ENCODE measurements around the gene NCKAP1.
"Not testable (repeated sequence)": the region's sequence is repeated elsewhere in the genome, so short reads cannot be mapped to it uniquely, and the experiment has no call there.

NCKAP1 gene, protein sequence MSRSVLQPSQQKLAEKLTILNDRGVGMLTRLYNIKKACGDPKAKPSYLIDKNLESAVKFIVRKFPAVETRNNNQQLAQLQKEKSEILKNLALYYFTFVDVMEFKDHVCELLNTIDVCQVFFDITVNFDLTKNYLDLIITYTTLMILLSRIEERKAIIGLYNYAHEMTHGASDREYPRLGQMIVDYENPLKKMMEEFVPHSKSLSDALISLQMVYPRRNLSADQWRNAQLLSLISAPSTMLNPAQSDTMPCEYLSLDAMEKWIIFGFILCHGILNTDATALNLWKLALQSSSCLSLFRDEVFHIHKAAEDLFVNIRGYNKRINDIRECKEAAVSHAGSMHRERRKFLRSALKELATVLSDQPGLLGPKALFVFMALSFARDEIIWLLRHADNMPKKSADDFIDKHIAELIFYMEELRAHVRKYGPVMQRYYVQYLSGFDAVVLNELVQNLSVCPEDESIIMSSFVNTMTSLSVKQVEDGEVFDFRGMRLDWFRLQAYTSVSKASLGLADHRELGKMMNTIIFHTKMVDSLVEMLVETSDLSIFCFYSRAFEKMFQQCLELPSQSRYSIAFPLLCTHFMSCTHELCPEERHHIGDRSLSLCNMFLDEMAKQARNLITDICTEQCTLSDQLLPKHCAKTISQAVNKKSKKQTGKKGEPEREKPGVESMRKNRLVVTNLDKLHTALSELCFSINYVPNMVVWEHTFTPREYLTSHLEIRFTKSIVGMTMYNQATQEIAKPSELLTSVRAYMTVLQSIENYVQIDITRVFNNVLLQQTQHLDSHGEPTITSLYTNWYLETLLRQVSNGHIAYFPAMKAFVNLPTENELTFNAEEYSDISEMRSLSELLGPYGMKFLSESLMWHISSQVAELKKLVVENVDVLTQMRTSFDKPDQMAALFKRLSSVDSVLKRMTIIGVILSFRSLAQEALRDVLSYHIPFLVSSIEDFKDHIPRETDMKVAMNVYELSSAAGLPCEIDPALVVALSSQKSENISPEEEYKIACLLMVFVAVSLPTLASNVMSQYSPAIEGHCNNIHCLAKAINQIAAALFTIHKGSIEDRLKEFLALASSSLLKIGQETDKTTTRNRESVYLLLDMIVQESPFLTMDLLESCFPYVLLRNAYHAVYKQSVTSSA

DNA sequence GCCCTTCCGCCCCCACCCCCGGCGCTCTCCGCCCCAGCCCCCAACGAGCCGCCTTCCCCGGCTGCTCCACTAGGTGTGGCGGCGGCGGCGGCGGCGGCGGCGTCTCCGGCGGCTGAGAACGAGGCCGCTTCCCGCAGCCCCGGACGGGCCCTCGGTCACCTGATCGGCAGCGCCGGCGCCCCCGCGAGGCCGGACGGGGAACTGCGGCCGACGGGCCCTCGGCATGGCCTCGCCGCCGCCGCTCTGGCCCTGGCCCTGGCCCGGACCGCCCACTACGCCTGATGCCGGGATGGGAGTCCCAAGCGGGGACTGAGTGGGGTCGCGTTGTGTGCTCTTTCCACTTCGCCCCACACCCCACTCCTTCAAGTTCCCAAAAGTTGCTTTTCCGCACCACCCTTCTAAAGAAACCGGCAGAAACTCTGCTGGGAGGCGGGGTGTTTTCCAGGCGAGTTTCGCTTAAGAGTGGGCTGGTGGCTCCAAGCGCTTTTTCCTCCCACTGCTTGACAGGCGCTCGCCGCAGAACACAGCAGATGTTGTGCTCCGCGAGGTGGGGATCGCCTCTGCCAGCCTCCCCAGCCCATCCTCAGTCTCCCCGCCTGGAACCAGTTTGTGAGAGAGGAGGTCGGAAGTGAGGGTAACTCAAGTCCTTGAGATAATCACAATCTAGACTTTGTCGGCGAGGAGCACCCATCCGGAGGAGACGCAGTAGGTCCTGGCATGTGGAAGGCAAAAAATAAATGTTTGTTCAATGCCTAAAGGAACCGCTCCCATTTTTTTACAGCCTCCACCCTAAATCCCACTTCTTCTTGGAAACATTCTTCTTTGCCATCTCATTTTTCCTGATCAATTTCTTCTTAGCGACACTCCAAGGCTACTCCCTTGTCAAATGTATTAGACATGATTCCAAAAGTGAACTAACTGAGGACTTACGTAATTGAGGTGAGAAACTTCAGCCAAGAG lies at the start of gene NCKAP1:
TSS of gene NCKAP1 (minus strand) at position 117 of the 960 bp plus-strand sequence. CDS start 358 bp downstream, outside the sequence.
- DNase-seq (ENCODE audit: low read depth in 4 of 4, low spot score in 1 of 4): peak; percentile 66 to 85 (median 80)

DNA sequence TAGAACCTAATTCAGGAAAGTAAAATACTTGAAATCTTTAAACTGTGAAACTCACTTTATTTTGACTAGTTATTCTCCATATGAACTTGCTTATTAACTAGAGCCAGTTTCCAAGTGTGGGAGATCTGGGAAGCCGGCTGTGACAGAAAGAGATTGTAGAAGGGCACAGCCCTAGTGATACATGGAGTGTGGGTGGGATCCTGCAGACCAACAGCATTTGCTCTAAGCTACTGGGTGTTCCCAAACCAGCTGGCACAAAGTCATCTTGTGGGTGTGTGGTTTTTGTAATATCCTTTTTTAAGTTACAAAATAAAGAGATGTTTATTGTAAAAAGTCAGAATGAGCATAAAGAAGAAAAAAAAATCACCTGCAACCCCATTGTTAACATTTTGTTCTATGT lies 43.7 kb upstream of the NCKAP1 start:
- no peak for DNase-seq (ENCODE audit: low read depth in 4 of 4, low spot score in 1 of 4)

DNA sequence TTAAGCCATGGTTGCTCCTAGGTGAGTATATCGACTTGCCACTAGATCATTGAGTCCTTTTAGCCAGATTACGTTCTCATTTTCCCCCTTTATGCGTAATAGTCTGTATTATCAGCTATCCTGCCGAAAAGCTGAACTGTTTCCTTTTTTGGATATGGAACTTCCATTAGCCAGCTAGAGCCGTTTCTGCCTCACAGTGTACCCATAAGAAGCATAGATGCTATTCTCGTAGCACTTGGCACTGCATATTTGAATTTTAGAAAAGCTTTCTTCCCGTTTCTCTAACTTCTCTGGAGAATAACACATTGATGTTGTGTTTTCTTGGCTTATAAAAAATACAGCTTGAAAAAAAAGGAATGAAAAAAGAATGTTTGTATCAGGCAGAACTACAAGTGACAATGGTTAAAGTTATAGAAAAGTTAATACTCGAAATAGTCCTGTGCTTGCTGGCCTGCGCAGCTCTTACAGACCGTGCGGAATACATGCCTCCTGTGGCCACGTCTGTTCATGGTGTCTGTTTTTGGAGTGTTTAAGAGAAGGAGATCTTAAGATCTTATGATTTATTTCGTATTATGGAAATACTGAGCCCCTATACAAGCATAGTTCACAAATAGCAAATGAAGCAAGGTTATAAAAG lies 41.0 kb upstream of the NCKAP1 start:
- no peak for DNase-seq (ENCODE audit: low read depth in 4 of 4, low spot score in 1 of 4)

DNA sequence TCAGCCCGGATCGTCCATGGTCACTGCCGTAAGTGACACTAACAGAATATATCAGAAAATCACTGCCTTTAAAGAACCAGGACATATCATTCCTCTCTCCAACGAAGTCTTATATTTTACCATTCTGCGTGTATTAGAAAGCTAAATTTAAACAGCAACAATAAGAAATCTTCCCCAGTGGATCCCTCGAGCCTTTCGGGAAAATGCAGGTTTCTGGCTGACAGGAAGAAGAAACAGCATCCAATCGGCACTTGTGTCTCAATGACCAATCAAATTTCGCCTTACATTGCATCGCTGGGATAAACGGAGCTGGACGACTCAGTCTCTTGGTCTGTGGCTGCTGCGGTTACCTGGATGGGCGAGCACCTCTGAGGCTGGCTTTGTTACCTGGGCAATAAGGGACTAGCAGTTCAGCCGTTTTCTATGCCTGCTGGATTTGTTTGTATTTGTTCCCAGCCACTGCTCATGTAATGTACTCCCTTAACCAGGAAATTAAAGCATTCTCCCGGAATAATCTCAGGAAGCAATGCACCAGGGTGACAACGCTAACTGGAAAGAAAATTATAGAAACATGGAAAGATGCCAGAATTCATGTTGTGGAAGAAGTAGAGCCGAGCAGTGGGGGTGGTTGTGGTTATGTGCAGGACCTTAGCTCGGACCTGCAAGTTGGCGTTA lies 40.3 kb upstream of the NCKAP1 start, which contains the start of gene DUSP19:
TSS of gene DUSP19 (plus strand) at position 284 of the 675 bp plus-strand sequence. CDS start at position 471, 187 bp downstream.
- DNase-seq (ENCODE audit: low read depth in 4 of 4, low spot score in 1 of 4): peak; percentile 55 to 83 (median 69)

DNA sequence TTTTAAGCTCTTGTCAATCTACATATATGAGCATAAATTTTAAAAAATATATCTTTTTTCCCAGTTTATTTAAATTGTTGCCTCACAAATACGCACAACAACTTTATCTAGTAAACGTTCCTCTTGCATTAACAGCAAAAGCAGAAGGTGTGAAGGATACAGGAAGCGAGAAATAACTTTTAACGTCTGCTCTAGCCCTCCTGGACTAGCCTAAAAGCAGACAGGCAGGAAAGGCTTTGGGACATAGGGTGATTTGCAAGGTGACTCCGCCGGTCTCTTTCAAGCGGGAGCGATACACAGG lies 39.9 kb upstream of the NCKAP1 start:
- DNase-seq (ENCODE audit: low read depth in 4 of 4, low spot score in 1 of 4): no peak

DNA sequence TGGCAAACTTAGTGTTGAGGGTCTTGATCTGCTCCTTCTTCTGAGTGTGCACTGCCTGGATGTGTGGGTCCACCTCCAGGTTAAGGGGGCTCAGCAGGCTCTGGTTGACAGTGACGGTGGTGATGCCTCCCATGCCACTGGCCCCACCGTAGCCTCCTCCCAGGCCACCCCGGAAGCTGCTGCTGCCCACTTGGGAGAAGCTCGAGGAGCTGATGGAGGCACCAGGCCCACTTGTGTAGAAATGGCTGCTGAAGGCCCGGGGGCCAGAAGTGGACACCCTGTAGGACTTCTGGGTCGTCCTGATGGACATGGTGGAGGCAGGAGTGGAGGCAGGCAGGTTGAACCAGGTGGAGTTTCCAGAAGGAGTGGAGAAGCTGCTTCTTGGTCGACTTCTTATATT lies 33.9 kb upstream of the NCKAP1 start:
- DNase-seq (ENCODE audit: low read depth in 4 of 4, low spot score in 1 of 4): no peak

DNA sequence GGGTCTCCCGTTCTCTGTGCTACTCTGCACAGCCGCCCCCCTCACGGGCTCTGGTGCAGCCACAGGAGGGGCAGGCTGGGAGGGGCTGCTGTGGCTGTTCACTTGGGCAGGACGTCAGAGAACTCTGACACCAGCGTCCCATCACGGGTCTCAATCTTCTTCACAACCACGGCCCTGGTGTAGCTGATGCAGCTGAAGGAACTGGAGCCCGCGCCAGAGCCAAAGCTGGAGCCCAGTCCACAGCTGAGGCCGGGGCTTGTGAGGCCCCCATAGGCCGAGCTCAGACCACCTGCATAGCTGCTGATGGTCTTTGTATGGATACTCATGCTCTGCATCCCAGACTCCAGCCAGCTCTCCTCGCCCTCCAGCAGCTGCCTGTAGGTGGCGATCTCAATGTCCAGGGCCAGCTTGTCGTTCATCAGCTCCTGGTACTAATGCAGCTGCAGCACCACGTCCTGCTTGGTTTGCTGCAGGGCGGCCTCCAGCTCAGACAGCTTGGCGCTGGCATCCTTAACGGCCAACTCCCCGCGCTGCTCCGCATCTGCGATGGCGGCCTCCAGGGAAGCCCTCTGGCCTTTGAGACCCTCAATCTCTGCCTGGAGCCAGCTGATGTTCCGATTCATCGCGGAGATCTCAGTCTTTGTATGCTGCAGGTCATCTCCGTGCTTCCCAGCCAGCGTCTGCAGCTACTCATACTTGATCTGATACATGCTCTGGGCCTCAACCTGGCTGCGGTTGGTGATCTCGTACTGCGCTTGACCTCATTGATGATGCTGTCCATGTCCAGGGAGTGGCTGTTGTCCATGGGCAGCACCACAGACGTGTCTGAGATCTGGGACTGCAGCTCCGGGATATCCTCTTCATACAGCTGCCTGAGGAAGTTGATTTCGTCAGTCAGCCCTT lies 32.9 kb upstream of the NCKAP1 start:
- DNase-seq (ENCODE audit: low read depth in 4 of 4, low spot score in 1 of 4): no peak

DNA sequence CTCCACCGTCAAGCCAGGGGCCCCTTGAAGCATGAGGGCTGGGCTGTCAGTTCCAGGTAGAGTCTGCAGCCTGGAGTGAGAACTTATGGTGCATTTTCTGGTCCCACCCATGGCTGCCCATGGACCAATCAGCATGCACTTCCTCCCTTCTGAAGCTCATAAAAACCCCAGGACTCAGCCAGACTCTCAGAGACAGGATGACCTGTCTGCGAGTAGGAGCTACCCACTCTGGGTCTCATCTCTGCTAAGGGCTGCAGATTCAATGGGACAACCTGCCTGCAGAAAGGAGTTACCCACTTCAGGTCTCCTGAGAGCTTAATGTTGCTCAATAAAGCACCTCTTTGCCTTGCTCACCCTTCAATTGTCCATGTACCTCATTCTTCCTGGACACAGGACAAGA lies 30.9 kb upstream of the NCKAP1 start:
- no peak for DNase-seq (ENCODE audit: low read depth in 4 of 4, low spot score in 1 of 4)

DNA sequence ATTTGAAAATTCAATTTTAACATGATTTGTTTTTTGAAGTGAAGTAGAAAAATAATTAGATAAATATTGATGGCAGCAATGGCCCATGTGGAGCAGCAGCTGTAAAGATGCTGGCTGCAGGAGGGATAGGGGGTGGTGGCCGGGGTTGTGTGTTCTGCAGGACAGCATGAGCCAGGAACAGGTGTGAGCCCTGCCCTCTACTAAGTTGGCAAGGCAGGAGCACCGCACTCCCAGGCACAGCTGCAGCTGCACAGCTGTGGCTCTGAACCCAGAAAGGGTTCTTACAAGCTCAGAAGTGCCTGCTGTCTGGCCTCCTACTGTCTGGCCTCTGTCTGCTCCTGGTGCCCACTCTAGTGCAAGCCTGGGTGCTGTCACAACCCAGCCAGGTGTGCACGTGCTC lies 30.3 kb upstream of the NCKAP1 start:
- DNase-seq (ENCODE audit: low read depth in 4 of 4, low spot score in 1 of 4): no peak

DNA sequence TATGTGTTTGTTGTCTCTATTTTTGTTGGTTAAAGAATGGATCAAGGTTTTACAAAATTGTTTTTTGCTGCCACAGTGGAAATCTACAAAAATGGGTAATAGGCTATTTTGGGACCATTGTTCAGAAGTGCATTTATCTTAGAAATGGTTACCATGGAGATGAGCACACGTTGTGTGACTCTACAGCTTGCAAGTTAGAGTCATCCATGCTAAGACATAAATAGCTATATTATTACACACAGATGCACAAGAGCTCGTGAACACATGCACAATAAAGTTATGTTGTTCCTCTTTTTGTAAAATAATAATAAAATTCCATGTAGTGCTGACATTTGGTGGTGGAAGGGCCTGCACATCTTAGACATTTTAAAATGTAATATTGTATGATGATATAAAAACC lies 24.8 kb upstream of the NCKAP1 start:
- DNase-seq (ENCODE audit: low read depth in 4 of 4, low spot score in 1 of 4): no peak

DNA sequence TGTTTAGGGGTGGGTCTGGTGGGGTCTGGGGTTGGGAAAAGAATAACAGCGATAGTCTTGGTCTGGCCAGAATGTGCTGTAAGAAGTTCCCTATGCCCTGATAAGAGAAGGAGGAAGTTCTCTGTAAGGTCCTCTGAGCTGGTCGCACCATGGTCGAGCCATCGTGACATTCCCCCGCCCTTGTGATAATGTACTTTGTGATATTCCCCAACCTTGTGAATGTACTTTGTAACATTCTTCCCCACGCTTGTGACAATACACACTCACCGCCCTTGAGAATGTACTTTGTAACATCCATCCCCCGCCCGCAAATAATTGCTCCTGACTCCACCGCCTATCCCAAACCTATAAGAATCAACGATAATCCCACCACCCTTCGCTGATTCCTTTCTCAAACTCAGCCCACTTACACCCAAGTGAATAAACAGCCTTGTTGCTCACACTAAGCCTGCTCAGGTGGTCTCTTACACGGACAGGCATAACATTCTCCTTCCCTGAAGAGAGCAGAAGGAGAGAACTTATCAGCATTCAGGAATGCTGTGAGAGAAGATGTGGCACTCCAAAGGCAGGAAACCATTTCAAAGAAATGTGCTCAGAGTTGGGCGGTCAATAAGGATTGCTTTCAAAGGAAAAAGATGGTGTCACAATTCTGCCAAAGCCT lies 22.4 kb upstream of the NCKAP1 start:
- no peak for DNase-seq (ENCODE audit: low read depth in 4 of 4, low spot score in 1 of 4)

DNA sequence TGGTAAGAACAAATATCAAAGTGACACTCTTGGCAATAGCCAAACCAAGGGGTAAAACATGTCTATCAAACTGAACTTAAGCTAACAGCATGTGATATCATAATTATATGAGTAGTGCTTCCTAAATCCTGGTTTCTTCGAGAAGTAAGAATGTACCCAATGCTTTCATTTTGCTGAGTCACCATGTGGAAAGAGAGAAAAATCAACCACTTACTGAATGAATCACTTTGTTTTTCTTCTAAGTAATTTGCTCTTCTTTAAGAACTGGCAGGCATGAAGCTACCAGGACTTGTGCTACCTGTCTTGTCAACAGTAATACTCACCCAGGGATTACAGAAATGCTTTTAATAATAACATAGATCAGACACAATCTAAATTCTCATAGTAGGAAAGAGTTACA lies 21.3 kb upstream of the NCKAP1 start:
- no peak for DNase-seq (ENCODE audit: low read depth in 4 of 4, low spot score in 1 of 4)

DNA sequence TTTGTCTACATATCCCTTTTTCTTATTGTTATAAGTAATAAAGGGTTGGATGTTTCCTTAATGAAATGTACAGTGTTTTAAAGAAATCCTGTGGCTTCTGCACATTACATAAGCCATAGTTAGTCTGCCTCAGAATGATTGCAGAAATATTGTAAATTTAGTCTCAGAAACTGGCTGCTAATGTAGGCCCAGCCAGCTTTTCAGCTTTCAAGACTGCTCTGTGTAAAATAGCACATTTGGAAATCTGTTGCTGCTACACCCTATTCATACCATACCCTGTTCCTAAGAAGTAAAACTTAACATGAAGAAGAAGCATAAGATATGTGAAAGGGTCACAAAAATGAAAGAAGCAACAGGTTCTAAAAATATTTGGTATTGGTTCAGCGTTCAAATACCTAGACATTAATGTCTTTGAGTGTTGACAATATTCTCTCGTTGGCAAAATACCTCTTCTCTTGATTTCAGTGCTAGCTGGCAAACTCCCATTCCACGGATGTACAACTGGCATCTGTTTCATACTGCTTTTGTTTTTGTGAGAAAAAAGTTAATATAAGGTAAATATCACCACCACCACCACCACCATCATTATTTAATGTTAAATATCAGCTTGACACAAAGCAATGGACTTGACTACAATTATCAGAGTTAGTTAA lies 19.2 kb upstream of the NCKAP1 start:
- no peak for DNase-seq (ENCODE audit: low read depth in 4 of 4, low spot score in 1 of 4)

DNA sequence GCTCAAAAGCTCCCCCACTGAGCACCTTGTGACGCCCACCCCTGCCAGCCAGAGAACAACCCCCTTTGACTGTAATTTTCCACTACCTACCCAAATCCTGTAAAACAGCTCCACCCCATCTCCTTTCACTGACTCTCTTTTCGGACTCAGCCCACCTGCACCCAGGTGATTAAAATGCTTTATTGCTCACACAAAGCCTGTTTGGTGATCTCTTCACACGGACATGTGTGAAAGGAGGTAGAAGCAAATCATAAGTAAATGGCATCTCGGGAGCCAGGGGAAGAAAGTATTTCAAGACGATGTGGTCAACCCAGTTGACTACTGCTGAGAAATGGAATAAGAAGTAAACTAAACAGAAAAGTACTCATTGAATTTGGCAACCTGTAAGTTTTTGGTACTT lies 11.2 kb upstream of the NCKAP1 start:
- no peak for DNase-seq (ENCODE audit: low read depth in 4 of 4, low spot score in 1 of 4)

DNA sequence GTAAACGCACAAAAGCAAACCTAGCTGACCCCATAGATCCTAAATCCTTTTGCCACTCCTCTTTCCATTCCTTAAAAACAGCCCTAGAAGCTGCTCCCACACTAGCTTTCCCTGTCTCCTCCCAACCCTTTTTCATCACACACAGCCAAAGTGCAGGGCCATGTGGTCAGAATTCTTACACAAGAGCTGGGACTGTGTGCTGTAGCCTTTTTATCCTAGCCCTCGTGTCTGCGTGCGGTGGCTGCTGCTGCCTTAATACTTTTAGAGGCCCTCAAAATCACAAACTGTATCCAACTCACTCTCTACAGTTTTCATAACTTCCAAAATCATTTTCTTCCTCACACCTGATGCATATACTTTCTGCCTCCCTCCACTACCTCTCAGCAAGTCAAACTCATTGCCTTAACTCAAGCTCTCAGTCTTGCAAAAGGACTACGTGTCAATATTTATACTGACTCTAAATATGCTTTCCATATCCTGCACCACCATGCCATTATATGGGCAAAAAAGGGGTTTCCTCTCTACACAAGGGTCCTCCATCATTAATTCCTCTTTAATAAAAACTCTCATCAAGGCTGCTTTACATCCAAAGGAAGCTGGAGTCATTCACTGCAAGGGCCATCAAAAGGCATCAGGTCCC lies 9.3 kb upstream of the NCKAP1 start:
- DNase-seq (ENCODE audit: low read depth in 4 of 4, low spot score in 1 of 4): not testable (repeated sequence)

DNA sequence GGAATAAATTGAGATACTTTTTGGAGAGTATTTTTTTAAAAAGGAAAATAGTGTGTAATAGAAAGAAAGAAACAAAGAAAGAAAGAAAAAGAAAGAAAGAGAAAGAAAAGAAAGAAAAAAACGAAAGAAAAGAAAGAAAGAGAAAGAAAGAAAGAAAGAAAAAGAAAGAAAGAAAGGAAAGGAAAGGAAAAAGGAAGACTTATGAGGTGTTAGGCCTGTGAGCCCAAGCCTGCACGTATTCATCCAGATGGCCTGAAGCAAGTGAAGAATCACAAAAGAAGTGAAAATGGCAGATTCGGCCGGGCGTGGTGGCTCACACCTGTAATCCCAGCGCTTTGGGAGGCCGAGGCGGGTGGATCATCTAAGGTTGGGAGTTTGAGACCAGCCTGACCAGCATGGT lies 5.3 kb upstream of the NCKAP1 start:
- not testable (repeated sequence) for DNase-seq (ENCODE audit: low read depth in 4 of 4, low spot score in 1 of 4)

DNA sequence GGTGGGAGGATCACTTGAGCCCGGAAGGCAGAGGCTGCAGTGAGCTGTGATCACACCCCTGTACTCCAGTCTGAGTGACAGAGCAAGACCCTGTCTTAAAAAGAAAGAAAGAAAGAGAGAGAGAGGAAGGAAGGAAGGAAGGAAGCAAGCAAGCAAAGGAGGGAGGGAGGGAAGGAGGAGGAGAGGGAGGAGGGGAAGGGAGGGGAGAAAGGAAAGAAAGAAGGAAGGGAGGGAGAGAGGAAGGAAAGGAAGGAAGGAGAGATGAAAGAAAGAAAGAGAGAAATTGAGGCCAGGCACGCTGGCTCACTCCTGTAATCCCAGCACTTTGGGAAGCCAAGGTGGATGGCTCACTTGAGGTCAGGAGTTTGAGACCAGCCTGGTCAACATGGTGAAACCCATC lies 2.3 kb upstream of the NCKAP1 start:
- no peak for DNase-seq (ENCODE audit: low read depth in 4 of 4, low spot score in 1 of 4)
